Adrenal gland (tissue), 12 donors: Measurements from ENCODE around the gene EPB41L1. TPM values are rescaled to one million over a fixed set of nuclear protein-coding genes. Genes with fewer than 3 reads are reported as not detected.

Source experiments
- DNase-seq, 7 donors: peaks; one replicate each; pipeline ENCODE4 v3.0.0-alpha.2; 2019 to 2020
- H3K27ac ChIP-seq, 5 donors: fragments of 200-600 bp; sonication (generic) in 4 of 5; 1 replicate in 3 of 5; 2 replicates in 2 of 5; pipeline versions ENCODE4 v1.5.1 to v1.8.0; 2016 to 2020; ENCODE audit warnings: mild to moderate bottlenecking in 1 of 5
- H3K27me3 ChIP-seq: fragments of 200-600 bp; 2 replicates; pipeline ENCODE4 v1.8.0; 2021
- H3K36me3 ChIP-seq, 2 donors: fragments of 200-600 bp; replicated peaks in 1 of 2; 1 replicate in 1 of 2; 2 replicates in 1 of 2; pipeline versions ENCODE4 v1.5.1 to v1.8.0; 2018 to 2022
- H3K4me1 ChIP-seq, 2 donors: fragments of 200-600 bp; replicated peaks in 1 of 2; 1 replicate in 1 of 2; 2 replicates in 1 of 2; pipeline versions ENCODE4 v1.5.1 to v1.8.0; 2018 to 2021
- H3K4me3 ChIP-seq, 4 donors: fragments of 200-600 bp; sonication (generic) in 3 of 4; one replicate each; pipeline ENCODE4 v1.5.1; 2016 to 2018
- H3K9me3 ChIP-seq, 3 donors: fragments of 200-600 bp; sonication (generic) in 1 of 3; replicated peaks in 1 of 3; 1 replicate in 2 of 3; 2 replicates in 1 of 3; pipeline versions ENCODE4 v1.5.1 to v1.8.0; 2016 to 2021
- CTCF ChIP-seq, 6 experiments: fragments of 450-650 bp in 4 of 6; fragments of 200-600 bp in 2 of 6; sonication (generic) in 1 of 6; IDR thresholded peaks; 1 replicate in 5 of 6; 2 replicates in 1 of 6; pipeline versions ENCODE4 v1.5.1 to v1.8.0; 2016 to 2021; ENCODE audit warnings: antibody characterized with exemption in 6 of 6, mild to moderate bottlenecking in 2 of 6, moderate library complexity in 1 of 6
- POLR2A ChIP-seq, 2 donors: fragments of 450-650 bp; IDR thresholded peaks; one replicate each; pipeline ENCODE4 v1.6.1; 2017; ENCODE audit warnings: antibody characterized with exemption in 2 of 2, mild to moderate bottlenecking in 2 of 2, moderate library complexity in 1 of 2
- WGBS, 4 donors: extraction: QIAGEN DNeasy Blood & Tissue Kit in 2 of 4; methylation state at CpG; one replicate each; pipeline versions ENCODE4 v1.1.5 to v1.1.7; 2013 to 2017; 5-methylcytosine and 5-hydroxymethylcytosine counted together
- intact Hi-C, 2 donors: fragments of 100-400 bp; cut with DNase I; formaldehyde crosslinking; loops; one replicate each; pipeline versions ENCODE4 v1.14.1 to v1.15.0; 2022 to 2023
- polyA plus RNA-seq, 3 donors: library from polyadenylated mRNA; stranded (reverse); fragments of 200-250 nt in 2 of 3; fragments of 350-450 nt in 1 of 3; fragmentation: Illumina TruSeq in 1 of 3; extraction: RNeasy Lipid Tissue Mini Kit (QIAGEN cat#74804) in 1 of 3; gene quantifications; one replicate each; pipeline ENCODE4 v1.2.3, GENCODE V29; 2013 to 2014
- total RNA-seq, 9 donors: library from RNA; depleted of rRNA in 4 of 9; stranded (reverse); fragments of >200 nt in 4 of 9; fragments of 120-200 nt in 1 of 9; fragmentation: NEBNext Ultra II Directional in 1 of 9; extraction: Animal tissue kit (Norgen Biotek cat#: 25700) in 1 of 9; gene quantifications; one replicate each; pipeline versions ENCODE4 v1.1.0 to v1.2.4, GENCODE V29; 2013 to 2023
- donor health status: healthy with polysubstance abuse.
- donor health status: Bipolar disorder and iron deficiency.
- donor health status: DM: yes; HTN: yes; CAD: no.
- donor health status: DM: no; HTN: no; CAD: no.
- donor health status: DM: no; HTN: no; CAD: no.
- donor health status: DM: yes; HTN: yes; CAD: no.

The EPB41L1 gene
- total and polyA plus RNA-seq, 12 donors: 29.8 to 1,154 (median 164) TPM

GRCh38 chr20:36119537-36119936 is 35.0 kb upstream of the EPB41L1 start:
- no peak overlapping the region for H3K4me3 ChIP-seq
- H3K4me1 ChIP-seq: no peaks in the 10 kb centered on the region
- H3K36me3 ChIP-seq: no peaks in the 10 kb centered on the region
- H3K27me3 ChIP-seq: no peaks in the 10 kb centered on the region
- no peaks in the 10 kb centered on the region for H3K9me3 ChIP-seq
- no peak overlapping the region for H3K27ac ChIP-seq
- 85 to 92% (median 89%) methylated on average over 6 of the region's 6 CpGs for WGBS, 4 donors
- DNase-seq: no peak
- intact Hi-C loops: no loop called here
- TF ChIP-seq CTCF (IDR thresholded peaks at IDR 0.05) (no peak), POLR2A (IDR thresholded peaks at IDR 0.05) (no peak)

- Histone ChIP-seq H3K27ac (no peak overlapping the region), H3K4me1 (no peaks in the 10 kb centered on the region), H3K36me3 (no peaks in the 10 kb centered on the region), H3K9me3 (no peaks in the 10 kb centered on the region), H3K27me3 (no peaks in the 10 kb centered on the region), H3K4me3 (no peak overlapping the region)
- TF ChIP-seq CTCF (IDR thresholded peaks at IDR 0.05) (no peak), POLR2A (IDR thresholded peaks at IDR 0.05) (no peak)
- 83 to 90% (median 88%) methylated on average over 6 of the region's 6 CpGs for WGBS, 4 donors
- no peak for DNase-seq
- intact Hi-C loops: no loop called here
Measured at GRCh38 chr20:36120241-36120640, 34.3 kb upstream of the EPB41L1 start.

DNA sequence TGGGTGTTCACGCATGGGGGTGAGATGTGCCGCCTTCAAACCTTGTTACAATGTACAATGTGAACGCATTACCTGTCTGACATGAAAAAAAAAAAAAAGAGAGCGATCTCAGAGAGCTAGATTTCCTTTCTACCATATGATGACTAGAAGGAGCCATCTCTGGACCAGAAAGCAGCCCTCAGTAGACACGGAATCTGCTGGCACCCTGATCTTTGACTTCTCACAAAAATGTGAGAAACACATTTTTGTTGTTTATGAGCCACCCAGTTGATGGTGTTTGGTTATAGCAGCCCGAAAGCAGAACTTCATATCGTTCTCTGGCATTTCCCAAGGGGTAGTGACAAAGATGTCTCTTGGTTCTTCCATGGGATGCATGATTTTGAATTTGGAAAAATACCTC is 33.5 kb upstream of the EPB41L1 start:
- intact Hi-C loops: no loop called here
- DNase-seq: no peak
- no peaks in the 10 kb centered on the region for H3K36me3 ChIP-seq
- no peaks in the 10 kb centered on the region for H3K9me3 ChIP-seq
- H3K27ac ChIP-seq: no peak overlapping the region
- WGBS, 4 donors: 92 to 96% (median 94%) methylated on average over 7 of the region's 7 CpGs
- no peak overlapping the region for H3K4me3 ChIP-seq
- no peaks in the 10 kb centered on the region for H3K27me3 ChIP-seq
- H3K4me1 ChIP-seq: no peaks in the 10 kb centered on the region
- TF ChIP-seq POLR2A (IDR thresholded peaks at IDR 0.05) (no peak), CTCF (IDR thresholded peaks at IDR 0.05) (no peak)

DNA sequence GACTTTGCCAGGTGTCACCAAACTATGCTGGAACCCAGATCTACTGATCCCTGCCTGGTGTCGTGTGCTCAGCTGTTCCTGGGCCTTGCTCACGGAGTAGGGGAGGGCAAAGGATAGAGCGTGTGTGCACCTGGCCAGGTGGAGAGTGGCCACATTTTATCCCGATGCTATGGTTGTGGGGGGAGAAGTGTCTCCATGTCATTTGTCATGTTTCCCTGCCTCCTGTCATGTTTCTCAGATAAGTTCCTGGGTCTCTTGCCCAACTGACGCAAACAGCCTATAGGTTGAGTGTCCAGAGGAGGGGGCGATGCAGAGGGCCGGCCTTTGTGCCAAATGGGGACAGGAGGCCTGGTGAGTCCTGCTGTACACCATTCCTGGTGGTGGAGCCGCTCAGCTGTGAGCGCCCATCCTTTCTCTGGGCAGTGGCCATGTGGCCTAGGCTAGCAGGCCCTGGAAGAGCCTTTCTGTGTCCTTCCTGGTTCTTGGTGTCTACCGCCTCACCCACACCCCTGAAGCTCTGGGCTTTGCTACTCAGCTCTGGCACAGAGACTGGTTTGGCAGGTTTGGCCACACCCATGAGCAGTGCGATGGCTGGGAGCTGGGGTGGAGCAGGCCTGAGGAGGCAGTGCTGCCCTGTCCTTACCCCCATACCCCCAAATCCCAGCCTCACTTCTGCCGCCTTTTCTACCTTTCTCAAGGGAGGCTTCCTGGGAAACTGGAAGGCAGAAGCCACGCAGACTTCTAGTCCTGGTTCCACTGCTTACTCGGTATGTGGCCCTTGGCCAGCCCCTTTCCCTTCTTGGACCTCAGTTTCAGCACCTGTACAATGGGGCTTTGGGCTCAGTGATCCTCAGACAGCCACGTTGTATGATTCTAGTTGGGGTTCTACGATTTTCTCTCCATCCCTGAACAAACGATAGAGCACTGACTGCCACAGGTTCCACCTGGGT is 32.3 kb upstream of the EPB41L1 start:
- Histone ChIP-seq H3K27me3 (no peaks in the 10 kb centered on the region), H3K4me3 (no peak overlapping the region), H3K36me3 (no peaks in the 10 kb centered on the region), H3K27ac (no peak overlapping the region), H3K4me1 (no peaks in the 10 kb centered on the region), H3K9me3 (no peaks in the 10 kb centered on the region)
- TF ChIP-seq POLR2A (IDR thresholded peaks at IDR 0.05): no peak
- no peak for TF ChIP-seq CTCF (IDR thresholded peaks at IDR 0.05)
- intact Hi-C loops: no loop called here
- DNase-seq: no peak
- 86 to 94% (median 90%) methylated on average over 13 to 17 of the region's 17 CpGs for WGBS, 4 donors
